Astrocyte (in vitro differentiated cells and primary cell): Measurements from ENCODE around the gene NKIRAS1.

Experiments used
- CTCF ChIP-seq: IDR thresholded peaks from 2 replicates; pipeline ENCODE4 v1.5.1; 2011; ENCODE audit warnings: low read depth, mild to moderate bottlenecking, inconsistent platforms, low read length, moderate library complexity; ENCODE audit not compliant: insufficient read depth
- EZH2 ChIP-seq: IDR thresholded peaks from 2 replicates; pipeline ENCODE4 v1.6.1; 2012; ENCODE audit warnings: mild to moderate bottlenecking, low read length, inconsistent platforms; ENCODE audit not compliant: insufficient read depth

- TF ChIP-seq CTCF (no peak), EZH2 (no peak)
These were observed 37.4 kb upstream of the NKIRAS1 start for GRCh38 chr3:23954144-23954543.
